Jurkat, Clone E6-1 (cell line): ENCODE measurements around the gene ZNF316.
"Not testable (repeated sequence)": the region's sequence is repeated elsewhere in the genome, so short reads cannot be mapped to it uniquely, and the experiment has no call there.

Source experiments
- DNase-seq: peaks from one replicate; pipeline ENCODE4 v3.0.0-alpha.2; 2011; ENCODE audit warnings: low read depth, low spot score
- H3K4me3 ChIP-seq: 2 replicates; pipeline ENCODE4 v1.5.1; 2011; ENCODE audit warnings: mild to moderate bottlenecking, low read length, control low read depth, moderate library complexity

ZNF316 gene

GRCh38 chr7:6655636-6656385 is 18.7 kb downstream of the ZNF316 start:
- no peak for DNase-seq
- H3K4me3 ChIP-seq: no peak overlapping the region

GRCh38 chr7:6656413-6656812 is 19.3 kb downstream of the ZNF316 start:
- H3K4me3 ChIP-seq: no peak overlapping the region
- DNase-seq: no peak

- no peak for DNase-seq
Observed at GRCh38 chr7:6658618-6659345, 21.7 kb downstream of the ZNF316 start.

GRCh38 chr7:6670851-6671250 is 33.7 kb downstream of the ZNF316 start:
- not testable (repeated sequence) for DNase-seq, H3K4me3 ChIP-seq

More at GRCh38 chr7:6658618-6659345, 21.7 kb downstream of the ZNF316 start:
- no peak overlapping the region for H3K4me3 ChIP-seq

GRCh38 chr7:6675807-6676405 is 38.8 kb downstream of the ZNF316 start:
- DNase-seq: no peak
- H3K4me3 ChIP-seq: no peak overlapping the region

- H3K4me3 ChIP-seq: no peak overlapping the region
Observed at GRCh38 chr7:6680146-6680545, 43.0 kb downstream of the ZNF316 start.

GRCh38 chr7:6691103-6691502 is 54.0 kb downstream of the ZNF316 start:
- DNase-seq: no peak
- H3K4me3 ChIP-seq: no peak overlapping the region

More at GRCh38 chr7:6680146-6680545, 43.0 kb downstream of the ZNF316 start:
- DNase-seq: no peak

- no peak for DNase-seq
- H3K4me3 ChIP-seq: no peak overlapping the region
Observed at GRCh38 chr7:6691609-6692106, 54.5 kb downstream of the ZNF316 start.

- DNase-seq: no peak
- H3K4me3 ChIP-seq: no peak overlapping the region
Observed at GRCh38 chr7:6700793-6701192, 63.7 kb downstream of the ZNF316 start.

GRCh38 chr7:6701860-6702259 is 64.7 kb downstream of the ZNF316 start:
- H3K4me3 ChIP-seq: no peak overlapping the region
- no peak for DNase-seq
